Fibroblast of skin of back (primary cell): ENCODE measurements around the gene USF1.
A peak's percentile ranks its signal among the peaks of the same experiment; 100 is the strongest.
"Not testable (repeated sequence)": the region's sequence is repeated elsewhere in the genome, so short reads cannot be mapped to it uniquely, and the experiment has no call there.

ENCODE experiments used
- DNase-seq: peaks from one replicate; pipeline ENCODE4 v3.0.0-alpha.2; 2013

The USF1 gene

DNA sequence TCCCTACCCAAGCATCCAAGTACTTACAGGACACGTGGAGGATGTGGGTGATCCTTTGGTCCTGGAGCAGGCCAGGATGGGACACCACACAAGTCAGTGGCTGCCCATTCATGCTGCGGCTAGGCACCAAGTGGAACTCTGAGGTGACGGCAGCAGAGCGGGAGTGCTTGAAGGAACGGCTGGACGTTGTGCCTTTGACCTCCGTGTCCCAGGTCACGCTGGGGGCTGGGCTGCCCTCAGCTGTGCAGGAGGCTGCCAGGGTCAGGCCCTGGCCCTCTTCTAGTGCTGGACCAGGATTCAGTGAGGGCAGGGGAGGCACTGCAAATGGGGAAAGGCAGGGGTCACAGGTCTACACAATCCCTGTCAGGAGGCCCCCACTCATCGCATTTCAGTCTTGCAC lies 31.6 kb upstream of the USF1 start:
- no peak for DNase-seq

DNA sequence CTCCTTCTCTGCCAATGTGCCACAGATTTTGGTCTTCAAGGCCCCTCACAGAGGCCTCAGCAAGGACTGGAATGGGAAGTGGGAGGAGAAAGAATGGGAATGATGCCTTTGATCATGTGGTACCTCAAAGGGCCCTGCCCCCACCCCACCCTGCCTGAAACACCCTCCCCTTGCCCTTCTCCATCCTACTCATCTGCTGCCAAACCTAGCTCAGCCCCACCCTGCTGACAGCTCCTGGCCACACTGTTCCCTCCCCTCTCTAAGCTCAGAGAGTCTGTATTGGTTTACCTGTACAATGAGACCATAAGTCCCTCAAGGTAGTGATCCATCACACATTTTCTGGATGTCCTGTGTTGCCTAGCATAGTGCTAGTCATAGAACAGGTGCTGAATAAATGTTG lies 30.6 kb upstream of the USF1 start:
- no peak for DNase-seq

DNA sequence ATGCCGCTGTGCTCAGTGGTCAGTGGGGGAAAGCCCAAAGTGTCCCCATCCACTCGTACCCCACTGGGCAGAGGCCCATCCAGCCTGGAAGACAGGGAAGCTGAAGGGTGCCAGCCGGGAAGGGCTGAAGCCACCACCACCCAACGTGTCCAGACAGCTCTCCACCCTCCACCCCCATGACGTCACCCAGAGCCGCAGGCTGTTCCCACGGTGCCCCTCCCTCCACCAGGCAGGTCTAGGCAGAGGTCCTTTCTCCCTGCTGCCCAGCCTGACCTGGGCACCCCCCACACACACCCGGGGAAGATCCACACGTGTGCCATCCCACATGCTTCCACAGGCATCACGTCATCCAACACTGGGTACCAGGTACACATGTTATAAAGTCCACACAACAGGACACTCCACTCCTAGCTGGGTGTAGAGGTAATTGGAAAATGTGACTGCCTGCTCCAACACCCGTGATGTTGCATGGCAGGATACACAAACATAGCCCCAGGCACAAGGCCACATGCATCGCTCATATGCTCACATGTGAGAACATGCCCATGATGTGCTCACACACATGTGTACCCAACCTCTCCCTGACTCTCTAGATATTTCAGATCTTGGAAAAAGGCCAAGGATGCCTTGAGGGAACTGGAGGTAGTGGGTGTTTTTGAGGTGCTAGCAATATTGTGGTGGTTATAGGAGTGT lies 29.0 kb upstream of the USF1 start:
- no peak for DNase-seq

DNA sequence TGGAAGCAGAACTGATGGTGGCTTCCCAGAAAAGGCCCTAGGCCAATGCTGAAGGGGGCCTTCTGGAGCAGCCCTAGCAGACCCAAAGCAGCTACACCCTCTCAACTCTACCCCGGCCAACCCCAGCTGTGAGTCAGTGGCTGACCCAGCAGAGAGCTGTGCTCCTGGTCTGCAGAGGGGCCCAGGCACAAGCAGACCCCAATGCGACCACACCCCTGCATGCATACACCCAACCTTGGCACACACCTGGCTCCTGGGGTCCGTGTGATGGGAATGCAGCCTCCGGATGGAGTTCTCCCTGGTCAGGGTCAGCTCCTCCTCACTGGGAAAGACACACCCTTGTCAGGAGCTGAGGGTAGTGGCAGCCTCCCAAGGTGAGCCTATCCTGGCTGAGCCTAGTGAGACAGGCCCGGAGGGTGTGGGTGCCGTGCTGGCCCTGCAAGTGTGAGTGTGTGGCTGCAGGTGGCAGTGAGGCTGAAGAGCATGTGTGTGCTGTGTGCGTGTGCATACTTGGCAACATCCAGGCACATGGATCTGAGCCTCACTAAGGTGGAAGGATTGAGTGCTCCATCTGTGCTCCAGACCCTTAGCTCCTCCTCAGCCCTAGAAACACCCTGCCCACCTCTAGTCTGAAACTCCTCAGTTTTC lies 27.8 kb upstream of the USF1 start:
- no peak for DNase-seq

DNA sequence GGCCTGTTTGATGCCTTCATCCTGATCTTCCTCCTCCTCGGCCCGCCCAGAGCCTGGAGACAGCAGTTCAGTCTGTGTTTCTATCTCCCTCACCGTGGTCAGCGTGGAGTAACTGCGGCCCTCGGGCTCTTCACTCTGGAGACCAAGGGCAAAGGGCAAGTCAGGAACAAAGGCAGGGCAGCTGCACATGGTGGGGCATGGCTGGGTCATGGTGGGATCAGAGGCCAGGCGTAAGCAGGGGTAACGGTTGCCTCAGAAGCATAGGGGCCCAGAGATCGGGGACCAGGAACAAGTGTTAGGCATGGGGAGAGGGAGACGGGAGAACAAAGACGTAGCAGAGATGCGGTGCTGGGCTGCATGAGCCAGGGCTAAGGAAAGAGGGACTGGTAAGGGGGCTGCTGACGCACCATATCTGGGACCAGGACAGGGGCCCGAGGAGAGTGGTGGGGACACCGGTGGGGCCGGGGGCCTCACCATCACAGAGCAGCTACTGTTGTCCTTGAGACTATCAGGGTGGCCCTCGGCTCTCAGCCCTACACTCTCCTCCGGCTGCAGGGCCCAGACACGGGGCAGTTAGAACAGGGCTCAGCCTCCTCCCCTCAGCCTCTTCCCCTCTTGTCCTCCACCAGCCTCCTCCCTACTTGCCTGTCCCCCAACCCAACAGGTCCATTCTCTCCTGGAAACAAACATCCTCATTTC lies 27.1 kb upstream of the USF1 start:
- no peak for DNase-seq

DNA sequence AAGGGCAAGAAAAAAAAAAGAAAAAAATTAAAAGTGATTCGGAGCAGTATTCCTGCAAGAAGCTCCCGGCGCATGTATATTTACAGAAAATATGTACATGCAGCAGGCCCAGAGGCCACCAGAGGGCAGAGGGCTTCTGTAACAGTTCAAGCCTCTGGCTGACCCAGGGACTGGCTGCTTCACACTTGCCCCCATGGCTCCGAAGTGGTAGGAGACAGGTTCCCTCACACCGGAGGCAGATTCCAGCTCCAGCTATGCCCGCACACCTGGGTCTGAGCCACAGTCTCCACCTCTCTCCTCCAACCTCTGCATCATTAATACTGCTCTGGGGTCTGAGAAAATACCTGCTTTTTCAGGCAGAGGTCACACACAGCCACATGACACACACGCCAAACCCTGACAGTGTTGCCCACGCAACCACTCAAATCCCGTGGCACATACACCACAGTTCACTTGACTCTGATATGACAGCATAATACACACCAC lies 26.2 kb upstream of the USF1 start:
- peak; percentile 42 for DNase-seq

DNA sequence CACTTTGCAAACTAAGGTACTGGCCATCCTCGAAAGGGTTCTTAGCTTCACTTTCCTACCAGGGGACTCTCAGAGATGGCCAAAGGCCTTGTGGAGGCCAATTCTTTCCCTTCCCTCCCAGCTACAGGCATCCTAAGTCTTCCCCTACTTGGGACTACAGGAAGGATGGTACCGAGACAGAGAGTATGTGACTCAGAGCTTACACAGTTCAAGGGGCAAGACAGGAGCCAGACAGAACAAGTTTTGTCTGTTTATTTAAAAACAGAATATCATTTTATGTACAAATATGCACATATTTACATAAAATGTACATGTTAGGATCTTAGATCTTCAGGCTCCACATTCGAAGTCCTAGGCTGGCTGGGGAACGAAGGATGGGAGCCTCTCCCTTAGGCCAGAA lies 25.0 kb upstream of the USF1 start:
- no peak for DNase-seq

DNA sequence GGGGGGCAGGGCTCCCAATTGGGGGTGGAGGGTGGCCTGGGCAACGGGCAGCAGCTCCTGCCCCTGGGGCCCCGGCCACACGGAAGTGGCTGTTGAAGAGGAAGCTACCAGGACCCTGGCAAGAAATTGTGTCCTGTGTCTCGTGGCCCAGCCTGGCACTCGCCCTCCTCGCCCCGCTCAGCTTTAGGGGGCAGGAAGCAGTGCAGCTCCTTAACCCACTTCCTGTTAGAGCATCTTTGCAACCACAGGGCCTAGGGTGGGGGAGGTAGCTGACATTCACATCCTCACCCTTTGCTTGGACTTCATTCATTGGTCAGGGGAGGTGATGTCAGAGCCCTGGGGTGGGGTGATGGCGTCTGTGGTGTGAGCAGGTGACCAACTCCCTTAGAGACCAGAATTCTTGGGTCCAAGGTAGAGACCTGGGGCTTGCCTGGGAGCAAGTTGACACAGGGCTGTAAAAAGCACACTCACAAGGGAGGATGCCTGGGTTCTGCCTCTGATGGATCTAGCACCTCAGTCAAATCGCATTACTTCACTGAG lies 24.0 kb upstream of the USF1 start, which contains the start of gene ARHGAP30:
ARHGAP30 (minus strand) TSS at position 161 of the 540 bp plus-strand sequence. CDS start 267 bp downstream, outside the sequence.
- DNase-seq, result no peak

DNA sequence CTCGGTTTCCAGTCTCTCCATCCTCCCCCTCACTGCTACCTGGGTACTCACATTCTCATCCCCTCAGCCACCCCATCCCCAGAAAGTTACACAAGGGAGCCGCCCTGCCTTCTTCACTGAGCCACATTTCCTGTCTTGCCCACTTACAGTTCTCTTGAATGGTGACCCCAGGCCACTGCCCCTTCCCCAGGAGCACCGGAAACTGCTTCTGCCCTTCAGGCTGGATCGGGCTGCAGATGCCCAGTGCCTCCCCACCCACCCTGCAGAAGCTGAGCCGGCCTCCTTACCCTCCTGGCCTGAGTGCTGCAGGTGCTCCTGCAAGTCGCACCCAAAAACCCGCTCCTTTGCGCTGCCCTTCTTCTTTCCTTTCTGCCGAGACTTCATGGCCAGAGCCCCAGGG lies 23.5 kb upstream of the USF1 start:
- DNase-seq, result no peak

DNA sequence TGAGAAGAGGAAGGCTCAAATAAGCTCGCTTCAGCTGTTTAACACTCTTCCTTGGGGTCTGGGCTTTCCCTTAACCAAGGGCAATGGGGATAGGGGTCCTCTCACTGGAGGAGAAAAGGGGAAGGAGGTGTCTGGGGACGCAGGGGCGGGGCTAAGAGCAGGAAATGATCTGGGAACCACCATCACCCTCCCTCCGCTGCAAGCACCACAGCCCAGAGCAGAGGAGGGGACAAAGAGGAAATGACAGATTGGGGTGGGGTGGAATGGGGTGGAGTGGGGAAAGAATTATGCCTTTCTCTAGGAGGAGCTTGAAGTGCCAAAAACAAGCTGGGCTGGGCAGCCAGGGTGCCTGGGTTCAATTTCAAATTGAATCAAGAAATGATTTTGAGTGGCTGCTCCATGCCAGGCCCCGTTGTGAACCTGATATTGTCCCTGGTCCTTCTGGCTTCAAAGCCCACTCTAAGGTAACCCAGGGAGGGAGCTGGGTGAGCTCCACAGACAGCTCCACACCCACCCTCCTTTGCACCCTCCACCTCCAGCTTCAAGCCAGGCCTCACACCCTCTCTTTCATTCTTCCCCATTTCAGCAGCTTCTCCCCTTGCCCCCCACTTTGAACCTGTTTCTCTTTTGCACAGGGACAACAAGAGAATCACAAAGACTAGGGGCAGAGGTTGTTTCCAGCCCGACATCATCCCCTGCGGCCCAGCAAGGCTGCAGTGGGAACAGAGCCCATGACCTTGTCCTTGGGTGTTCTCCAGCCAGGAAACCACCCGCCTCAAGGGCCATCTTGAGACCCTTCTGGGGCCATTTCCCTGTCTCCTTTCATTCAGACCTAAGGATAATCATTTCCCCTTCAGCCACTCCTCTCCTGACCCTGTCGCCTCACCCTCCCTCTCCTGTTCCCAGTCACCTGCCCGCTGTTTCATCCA lies 22.8 kb upstream of the USF1 start:
- peak; percentile 25 for DNase-seq

DNA sequence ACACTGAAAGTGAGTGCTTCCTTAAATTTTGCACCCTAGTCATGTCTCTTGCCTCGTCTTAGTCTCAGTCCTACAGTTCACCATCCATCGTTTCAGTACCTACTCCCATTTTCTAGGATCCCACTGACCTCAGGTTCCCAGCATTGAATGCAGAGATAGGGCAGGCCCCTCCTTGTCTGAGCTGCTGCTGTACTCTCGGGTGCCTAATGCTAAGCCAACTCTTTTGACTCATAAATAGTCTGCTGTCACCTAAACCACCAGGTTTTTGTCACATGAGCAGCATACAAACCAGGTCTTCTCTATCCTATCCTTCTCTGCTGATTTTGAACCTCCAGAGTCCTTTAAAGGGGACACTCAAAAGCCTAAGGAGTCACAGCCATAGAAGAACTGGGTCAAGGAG lies 20.9 kb upstream of the USF1 start:
- DNase-seq, result no peak

DNA sequence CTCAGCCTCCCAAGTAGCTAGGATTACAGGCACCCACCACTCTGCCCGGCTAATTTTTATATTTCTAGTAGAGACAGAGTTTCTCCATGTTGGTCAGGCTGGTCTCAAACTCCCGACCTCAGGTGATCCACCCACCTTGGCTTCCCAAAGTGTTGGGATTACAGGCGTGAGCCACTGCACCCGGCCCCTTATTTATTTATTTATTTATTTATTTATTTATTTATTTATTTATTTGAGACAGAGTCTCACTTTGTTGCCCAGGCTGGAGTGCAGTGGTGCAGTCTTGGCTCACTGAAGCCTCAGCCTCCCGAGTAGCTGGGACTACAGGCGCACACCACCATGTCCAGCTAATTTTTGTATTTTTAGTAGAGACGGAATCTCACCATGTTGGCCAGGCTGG lies 19.9 kb upstream of the USF1 start:
- DNase-seq, result not testable (repeated sequence)

DNA sequence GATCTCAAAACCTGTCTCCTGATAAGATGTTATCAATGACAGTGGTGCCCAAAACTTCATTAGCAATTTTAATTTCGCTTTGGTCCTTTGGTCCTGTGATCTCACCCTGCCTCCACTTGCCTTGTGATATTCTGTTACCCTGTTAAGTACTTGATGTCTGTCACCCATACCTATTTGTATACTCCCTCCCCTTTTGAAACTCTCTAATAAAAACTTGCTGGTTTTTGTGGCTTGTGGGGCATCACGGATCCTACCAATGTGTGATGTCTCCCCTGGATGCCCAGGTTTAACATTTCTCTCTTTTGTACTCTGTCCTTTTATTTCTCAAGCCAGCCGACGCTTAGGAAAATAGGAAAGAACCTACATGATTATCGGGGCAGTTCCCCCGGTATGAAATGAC lies 18.2 kb upstream of the USF1 start:
- not testable (repeated sequence) for DNase-seq

DNA sequence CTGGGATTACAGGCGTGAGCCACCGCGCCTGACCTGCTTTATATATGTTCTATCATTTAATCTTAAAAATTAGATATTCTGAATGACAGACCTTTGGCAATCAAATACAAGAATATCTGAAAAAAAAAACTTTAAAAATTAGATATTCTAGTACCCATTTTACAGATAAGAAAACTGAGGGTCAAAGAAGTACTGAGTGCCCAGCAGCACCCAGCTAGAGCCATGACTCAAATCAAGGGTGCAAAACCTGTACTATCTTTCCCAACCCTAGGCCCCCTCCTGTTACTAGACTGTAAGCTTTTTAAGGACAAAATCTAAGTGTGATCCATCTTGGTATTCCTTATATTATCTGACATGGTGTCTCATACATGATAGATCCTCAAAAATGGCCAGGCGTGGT lies 15.6 kb upstream of the USF1 start:
- no peak for DNase-seq

DNA sequence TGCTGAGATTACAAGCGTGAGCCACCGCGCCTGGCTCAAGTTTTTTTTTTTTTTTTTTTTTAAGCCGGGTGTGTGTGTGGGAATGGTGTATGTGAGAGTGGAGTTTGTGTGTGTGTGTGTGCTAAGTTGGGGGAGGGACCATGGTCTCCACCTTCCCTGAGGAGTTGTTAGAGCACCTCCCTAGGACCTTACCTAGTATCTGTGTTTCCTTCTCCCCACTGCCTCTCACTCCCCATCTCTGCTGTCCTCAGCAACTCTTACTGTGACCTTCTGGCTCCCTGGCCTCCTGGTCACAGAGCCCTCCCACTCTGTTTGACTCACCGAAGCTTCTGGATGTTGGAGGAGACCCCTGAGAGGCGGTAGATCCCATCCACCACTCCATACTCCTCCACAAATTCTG lies 13.5 kb upstream of the USF1 start:
- DNase-seq, result no peak

DNA sequence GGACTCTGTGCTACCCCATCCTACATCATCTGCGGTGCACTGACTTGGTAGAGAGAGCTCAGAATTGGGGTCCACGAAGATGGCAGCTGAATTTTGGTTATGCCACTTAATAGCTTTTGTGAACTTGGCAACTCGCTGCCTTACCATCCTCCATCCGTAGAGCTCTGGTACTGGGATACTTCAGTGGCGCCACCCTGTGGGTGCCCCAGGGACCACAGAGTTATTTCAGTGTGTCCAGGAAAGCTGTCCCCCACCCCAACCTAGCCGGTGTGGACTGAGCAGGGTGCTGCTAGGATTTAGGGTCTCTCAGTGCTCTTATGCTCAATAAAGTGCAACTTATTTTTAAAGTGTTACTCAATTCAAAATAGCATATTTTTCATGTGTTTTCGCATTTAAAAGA lies 9.0 kb upstream of the USF1 start:
- DNase-seq, result no peak

DNA sequence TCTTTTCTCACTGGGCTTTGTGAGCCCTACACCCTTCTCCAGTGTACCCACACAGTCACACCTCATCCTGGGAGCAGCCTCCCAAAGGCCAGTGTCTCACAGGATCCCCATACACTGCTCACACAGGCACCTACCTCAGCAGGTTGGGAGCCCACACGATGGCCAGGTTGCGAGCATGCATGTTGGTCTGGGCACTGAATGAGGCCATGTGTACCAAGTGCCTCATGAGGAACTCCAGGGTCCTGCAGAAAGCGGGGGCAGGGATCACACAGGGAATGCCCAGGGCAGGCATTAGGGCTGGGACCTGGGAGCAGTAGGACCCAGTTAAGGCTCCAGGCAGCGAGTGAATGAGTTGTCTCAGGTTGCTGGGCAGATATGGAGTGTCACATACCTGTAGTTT lies 8.5 kb upstream of the USF1 start:
- no peak for DNase-seq

DNA sequence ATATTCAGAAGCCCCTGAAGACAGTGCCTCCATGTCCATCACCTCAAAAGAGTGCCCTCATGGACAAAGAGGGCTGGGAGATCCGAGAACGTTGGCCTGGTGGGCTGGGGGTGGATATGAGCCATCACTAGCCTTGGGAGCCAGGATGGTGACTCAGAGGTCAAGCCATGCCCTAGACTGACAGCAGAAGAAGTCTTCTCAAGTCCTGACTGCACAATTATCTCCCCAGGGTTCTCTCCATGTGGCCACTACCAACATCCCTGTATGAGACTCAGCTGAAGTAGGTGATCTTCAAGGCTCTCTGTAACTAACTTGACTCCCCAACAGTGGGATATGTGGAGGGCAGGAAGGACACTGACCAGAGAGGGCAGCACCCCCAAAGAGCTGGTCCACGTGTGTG lies 7.1 kb upstream of the USF1 start:
- DNase-seq, result no peak

DNA sequence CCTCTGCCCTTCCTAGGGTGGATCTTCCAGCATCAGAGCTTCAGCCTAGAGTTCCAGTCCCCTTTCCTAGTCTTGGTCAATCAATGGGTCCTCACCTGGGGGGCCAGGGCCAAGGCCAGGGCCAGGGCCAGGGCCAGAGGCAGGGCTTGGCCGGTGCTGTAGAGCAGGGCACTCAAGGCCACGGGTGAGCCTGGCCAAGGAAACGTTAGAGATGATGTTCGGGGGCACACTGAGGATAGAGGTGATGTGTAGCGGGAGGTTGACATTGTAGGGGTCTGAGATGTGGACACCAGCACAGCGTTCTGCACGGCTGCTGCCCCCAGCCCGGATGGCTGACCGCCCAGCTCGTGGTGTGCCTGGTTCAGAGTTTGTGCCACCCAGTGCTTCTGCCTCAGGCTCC lies 5.4 kb upstream of the USF1 start:
- DNase-seq, result no peak

DNA sequence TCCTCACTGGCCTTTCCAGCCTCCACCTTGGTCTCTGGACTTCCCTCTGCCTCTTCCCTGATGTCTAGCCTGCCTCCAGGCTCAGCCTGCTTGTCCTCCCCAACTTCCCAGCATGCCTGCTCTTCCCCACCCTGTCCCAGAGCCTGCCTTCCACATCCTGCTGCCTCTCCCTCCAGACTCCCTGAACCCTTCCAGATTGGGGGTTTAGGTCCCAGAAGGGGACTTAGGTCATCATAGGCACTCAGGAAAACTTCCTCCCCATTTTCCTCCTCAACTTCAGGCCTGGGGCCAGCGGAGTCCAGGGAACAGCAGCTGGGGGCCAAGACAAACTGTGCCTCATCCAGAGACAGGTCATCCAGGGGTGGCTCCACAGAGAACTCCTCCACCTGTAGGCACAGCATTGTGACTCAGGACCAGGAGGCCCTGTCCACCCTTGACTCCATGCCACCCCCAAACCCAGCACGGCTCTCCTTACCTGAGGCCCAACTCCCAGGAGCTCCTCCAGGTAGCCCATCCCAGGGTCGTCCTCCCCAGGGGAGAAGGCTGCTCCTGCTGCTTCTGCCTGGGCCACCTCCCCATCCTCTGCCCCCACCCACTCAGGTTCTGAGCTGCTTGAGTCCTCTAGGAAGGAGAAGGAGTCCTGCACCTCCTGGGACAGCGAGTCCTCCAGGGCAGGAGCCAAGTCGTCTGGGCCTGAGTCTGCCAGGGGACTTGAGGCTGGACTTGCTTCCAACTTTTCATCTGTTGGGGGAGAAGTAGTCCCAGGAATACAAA lies 3.4 kb upstream of the USF1 start:
- no peak for DNase-seq
